DMS153 treated with DMSO at 0.1 percent for 48 hours (cell line): ENCODE measurements around the gene PLA2G4C.
"Not testable (repeated sequence)": the region's sequence is repeated elsewhere in the genome, so short reads cannot be mapped to it uniquely, and the experiment has no call there.

ENCODE experiments used
- DNase-seq: peaks from one replicate; lab custom pipeline; 2025; ENCODE audit not compliant: unreplicated experiment; lab: John Stamatoyannopoulos, UW

Gene PLA2G4C

GRCh38 chr19:48111280-48111679 lies 663 bp upstream of the PLA2G4C start:
- DNase-seq, result peak; percentile 26

- DNase-seq, result no peak
Observed at GRCh38 chr19:48108997-48109782, 1.4 kb downstream of the PLA2G4C start.

DNA sequence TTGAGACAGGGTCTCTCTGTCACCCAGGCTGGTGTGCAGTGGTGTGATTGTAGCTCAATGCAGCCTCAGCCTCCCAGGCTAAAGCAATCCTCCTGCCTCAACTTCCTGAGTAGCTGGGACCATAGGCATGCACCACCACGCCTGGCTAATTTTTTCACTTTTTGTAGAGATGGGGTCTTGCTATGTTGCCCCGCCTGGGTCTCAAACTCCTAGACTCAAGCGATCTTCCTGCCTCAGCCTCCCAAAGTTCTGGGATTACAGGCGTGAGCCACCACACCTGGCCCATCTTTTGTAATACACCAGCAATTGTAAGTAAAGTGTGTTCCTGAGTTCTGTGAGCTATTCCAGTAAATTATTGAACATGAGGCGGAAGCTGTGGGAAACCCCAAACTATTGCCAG lies 6.7 kb downstream of the PLA2G4C start:
- no peak for DNase-seq

DNA sequence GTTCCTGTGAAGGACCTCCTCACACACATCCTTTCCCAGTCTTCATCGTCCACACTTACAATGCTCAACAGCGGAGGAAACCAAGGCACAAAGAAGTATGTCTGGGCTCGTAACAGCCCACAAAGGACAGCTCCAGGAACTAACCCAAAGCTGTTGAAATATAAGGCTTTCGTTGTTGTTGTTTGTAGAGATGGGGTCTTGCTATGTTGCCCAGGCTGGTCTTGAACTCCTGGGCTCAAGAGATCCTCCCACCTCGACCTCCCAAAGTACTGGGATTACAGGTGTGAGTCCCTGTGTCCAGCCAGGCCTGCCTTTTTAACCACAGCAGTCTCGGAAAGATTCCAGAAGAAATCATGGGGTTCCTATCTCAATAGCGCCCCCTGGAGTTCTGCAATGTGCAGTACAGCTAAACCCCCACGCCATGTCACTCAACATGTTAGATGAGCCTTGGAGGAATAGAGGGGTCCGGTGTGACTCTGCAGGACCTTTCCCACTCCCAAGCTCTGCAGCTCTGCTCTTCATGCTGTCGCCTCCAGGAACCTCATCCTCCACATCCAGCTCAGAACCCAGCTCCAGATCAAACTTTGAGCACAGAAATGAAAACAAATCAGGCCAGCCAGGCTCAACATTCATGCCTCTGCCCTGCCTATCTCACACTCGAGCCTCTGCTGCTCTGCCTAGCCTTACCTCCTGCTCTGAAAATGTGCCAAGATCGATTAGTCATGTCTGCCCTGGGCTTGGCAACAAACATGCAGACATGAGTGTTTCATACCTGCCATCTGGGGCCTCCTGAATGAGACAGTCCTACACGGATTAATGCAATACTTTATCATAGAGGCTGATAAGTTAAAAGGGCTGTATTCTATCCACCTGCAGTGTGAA lies 7.5 kb downstream of the PLA2G4C start:
- DNase-seq, result no peak

DNA sequence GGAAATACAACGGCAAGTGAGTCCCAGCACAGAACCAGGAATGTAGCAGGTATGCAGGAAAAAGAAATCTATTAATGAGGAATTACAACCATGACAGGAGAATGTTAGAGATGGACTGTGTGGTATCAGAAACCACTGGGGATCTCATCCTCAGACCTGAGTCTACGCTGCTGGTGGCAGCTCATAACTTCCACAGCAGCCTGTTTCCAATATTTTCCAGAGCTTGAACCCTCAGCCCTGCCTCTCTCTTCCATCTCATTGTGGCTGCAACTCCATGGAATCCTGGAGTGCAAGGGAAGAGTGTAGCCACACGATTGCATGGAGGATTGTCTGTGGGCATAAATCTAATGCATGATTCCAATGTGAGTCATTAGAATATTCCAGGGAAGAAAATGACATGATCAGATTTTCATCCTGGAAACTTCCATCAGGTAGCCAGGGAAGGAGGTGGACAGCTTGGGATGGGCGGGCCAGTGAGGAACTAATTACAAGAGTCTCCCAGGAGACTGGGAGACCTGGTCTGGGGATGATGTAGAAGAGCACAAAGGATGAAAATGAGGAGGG lies 14.9 kb downstream of the PLA2G4C start:
- DNase-seq, result no peak

GRCh38 chr19:48094855-48095203 lies 15.8 kb downstream of the PLA2G4C start:
- DNase-seq, result no peak

DNA sequence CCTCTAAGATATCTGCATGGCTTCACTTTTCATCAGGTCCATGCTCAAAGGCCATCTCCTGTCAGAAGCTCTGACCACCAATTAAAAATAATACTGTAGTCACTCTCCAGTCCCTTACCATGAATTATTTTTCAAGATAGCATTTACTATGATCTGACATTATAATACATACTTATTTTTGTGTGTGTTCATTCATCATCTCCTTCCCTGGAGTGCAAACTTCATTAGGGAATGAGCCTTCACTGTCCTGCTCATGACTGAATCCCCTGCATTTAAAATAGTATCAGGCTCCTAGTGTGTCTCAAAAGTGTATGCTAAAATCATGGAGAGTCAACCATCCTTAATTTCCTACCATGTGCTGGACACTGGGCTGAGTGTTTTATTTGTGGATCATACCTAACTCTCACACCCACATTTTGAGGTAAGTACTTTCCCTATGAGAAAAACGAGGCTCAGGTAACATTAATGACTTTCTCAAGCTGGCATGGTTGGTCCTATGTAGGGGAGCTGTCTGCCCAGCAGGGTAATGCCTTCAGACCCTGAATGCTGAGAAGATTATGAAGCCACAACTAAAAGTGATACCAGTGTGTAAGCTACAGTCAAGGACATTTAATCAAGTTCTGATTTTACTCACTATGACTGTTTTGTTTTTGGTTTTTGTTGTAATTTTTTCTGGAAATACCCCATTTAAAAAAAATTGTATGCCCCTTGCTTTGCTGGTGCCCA lies 16.3 kb downstream of the PLA2G4C start:
- DNase-seq, result no peak

- DNase-seq, result not testable (repeated sequence)
Observed at GRCh38 chr19:48091111-48091718, 19.4 kb downstream of the PLA2G4C start.

DNA sequence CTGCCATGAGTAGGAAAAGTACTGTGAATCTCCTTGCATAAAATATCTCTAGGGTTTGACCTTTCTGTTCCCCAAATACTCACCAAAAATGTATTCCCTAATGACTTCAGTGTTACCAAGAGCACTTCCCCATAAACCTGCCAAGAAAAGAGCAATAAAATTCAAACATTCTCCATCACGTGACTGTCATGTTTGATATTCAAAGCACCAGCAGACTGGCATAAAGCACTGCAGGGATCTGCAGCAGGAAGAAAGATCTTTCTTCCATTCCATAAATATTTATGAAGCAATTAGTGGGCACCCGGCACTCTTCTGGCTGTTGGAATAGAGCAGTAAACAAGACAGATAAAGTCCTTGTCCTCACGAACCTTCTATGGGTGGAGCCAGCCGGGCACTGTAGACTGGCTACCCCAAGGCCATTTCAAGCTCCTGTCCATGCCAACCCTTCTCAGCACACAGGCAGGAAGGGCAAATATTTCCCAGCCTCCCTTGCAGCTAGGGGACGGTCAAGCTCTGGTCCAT lies 20.3 kb downstream of the PLA2G4C start:
- peak; percentile 13 for DNase-seq

DNA sequence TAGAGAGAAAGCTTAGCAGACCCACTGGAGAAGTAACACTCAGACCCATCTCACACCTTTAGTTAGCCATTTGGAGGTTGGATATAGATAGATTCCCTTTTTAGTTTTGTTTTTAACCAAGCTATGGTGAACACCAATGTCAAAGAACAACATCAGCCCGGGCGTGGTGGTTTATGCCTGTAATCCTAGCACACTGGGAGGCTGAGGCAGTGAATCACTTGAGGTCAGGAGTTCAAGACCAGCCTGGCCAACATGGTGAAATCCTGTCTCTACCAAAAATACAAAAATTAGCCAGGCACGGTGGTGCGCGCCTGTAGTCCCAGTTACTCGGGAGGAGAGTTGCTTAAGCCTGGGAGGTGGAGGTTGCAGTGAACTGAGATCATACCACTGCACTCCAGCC lies 21.6 kb downstream of the PLA2G4C start:
- DNase-seq, result not testable (repeated sequence)

- no peak for DNase-seq
Observed at GRCh38 chr19:48085904-48086864, 24.4 kb downstream of the PLA2G4C start.

- no peak for DNase-seq
Observed at GRCh38 chr19:48085076-48085475, 25.5 kb downstream of the PLA2G4C start.

DNA sequence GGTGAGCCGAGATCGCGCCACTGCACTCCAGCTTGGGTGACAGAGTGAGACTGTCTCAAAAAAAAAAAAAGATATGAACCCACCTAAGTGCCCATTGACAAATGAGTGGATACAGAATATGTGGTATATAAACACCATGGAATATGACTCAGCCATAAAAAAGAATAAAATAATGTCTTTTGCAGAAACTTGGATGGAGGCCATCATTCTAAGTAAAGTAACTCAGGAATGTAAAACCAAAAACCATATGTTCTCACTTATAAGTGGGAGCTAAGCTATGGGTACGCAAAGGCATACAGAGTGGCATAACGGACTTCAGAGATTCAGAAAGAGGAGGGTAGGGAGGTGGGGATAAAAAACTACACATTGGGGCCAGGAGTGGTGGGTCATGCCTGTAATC lies 29.5 kb downstream of the PLA2G4C start:
- DNase-seq, result no peak

DNA sequence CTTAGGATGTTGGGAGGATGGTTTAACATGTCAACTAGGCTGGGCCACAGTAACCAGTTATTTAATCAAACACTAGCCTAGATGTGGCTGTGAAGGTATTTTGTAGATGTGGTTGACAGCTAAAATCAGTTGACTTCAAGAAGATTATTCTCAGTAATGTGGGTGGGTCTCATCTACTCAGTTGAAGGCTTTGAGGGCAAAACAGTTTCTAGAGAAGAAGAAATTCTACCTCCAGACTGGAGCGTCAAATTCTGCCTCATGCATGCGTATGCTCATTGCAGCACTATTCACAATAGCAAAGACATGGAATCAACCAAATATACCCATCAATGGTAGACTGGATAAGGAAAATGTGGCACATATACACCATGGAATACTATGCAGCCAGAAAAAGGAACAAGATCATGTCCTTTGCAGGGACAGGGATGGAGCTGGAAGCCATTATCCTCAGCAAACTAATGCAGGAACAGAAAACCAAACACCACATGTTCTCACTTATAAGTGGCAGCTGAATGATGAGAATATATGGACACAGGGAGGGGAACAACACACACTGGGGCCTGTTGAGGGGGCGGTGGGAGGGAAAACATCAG lies 40.3 kb downstream of the PLA2G4C start:
- not testable (repeated sequence) for DNase-seq

DNA sequence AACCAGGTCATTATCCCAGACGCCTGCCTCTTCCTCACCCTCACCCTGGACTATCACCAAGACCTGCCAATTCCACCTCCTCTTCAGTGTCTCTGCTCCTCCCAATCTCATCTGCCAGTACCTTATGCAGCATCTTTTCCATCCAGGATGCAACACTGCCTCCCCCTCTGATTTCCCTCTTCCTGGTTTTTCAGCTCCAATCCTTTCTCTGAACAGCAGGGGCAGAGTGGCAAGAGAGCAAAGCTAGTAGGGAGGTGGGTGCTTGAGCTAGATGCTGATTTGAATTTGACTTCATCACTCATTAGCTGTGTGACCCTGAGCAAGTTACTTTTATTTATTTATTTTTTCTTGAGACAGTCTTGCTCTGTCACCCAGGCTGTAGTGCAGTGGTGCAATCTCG lies 41.2 kb downstream of the PLA2G4C start:
- DNase-seq, result no peak

GRCh38 chr19:48064509-48064908 lies 46.1 kb downstream of the PLA2G4C start:
- DNase-seq, result no peak

GRCh38 chr19:48061401-48062344 lies 48.9 kb downstream of the PLA2G4C start:
- no peak for DNase-seq

DNA sequence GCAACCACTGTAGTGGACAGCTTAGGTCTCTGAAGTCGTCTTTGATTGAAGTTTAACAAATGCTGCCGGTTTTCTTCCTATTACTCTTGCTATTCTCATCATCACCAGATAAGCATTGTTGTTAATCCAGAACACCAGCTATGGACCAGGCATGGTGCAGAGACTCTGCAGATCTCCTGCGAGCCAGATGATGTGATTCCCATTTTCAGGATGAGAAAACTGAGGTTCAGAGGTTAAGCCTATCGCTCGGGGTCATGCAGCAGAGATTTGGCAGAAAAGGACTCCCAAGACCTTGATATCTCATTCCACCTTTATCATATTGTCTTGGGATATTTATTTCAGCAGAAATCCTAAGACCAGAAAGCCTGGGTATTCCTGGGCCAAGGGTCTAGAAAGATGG lies 50.2 kb downstream of the PLA2G4C start:
- no peak for DNase-seq
